ENCODE data around the gene DNAJB9. TPM values are rescaled to one million over a fixed set of nuclear protein-coding genes. Genes with fewer than 3 reads are reported as not detected.

DNAJB9 gene
- total RNA-seq, 1 donor from 2014 or later = 22.1 TPM

GRCh38 chr7:108604307-108605077 is 34.8 kb downstream of the DNAJB9 start:
- intact Hi-C loops (cut with micrococcal nuclease) = no loop called here

- intact Hi-C loops (cut with micrococcal nuclease) = no loop called here
Measured at GRCh38 chr7:108605559-108606201, 36.0 kb downstream of the DNAJB9 start.

GRCh38 chr7:108609643-108610042 is 40.0 kb downstream of the DNAJB9 start:
- intact Hi-C loops (cut with micrococcal nuclease) = no loop called here

GRCh38 chr7:108611268-108611667 is 41.6 kb downstream of the DNAJB9 start:
- intact Hi-C loops (cut with micrococcal nuclease) = no loop called here

GRCh38 chr7:108613147-108613948 is 43.7 kb downstream of the DNAJB9 start:
- intact Hi-C loops (cut with micrococcal nuclease) = no loop called here

- intact Hi-C loops (cut with micrococcal nuclease) = no loop called here
Measured at GRCh38 chr7:108613949-108614381, 44.3 kb downstream of the DNAJB9 start.

GRCh38 chr7:108614896-108615295 is 45.2 kb downstream of the DNAJB9 start:
- intact Hi-C loops (cut with micrococcal nuclease) = no loop called here

- intact Hi-C loops (cut with micrococcal nuclease) = no loop called here
Measured at GRCh38 chr7:108618056-108618455, 48.4 kb downstream of the DNAJB9 start.

GRCh38 chr7:108623220-108623619 is 53.5 kb downstream of the DNAJB9 start:
- intact Hi-C loops (cut with micrococcal nuclease) = no loop called here

Other genes with a start within 250 kb of the DNAJB9 start
- 0.16 TPM in 1 of 2 replicates, not detected in the other for gene NRCAM, start 113.4 kb upstream of the DNAJB9 start, total RNA-seq
- gene PNPLA8, start 43.7 kb upstream of the DNAJB9 start, total RNA-seq = 14.7 and 14.8 TPM in 2 replicates
- gene THAP5, start 168 bp upstream of the DNAJB9 start, total RNA-seq = 32.8 and 33.1 TPM in 2 replicates

All from T-helper 2 cell treated with Interferon-gamma antibody and Interleukin-4, amounts not matched to agents 100 ng/mL and 5 ng/mL, for 36 hours (primary cell).